Measurements from ENCODE around the gene RBMS3. TPM values are rescaled to one million over a fixed set of nuclear protein-coding genes. Genes with fewer than 3 reads are reported as not detected.
"Not testable (repeated sequence)": the region's sequence is repeated elsewhere in the genome, so short reads cannot be mapped to it uniquely, and the experiment has no call there.

Gene RBMS3
- total RNA-seq, 1 donor from 2014 or later, result 70.0 TPM

DNA sequence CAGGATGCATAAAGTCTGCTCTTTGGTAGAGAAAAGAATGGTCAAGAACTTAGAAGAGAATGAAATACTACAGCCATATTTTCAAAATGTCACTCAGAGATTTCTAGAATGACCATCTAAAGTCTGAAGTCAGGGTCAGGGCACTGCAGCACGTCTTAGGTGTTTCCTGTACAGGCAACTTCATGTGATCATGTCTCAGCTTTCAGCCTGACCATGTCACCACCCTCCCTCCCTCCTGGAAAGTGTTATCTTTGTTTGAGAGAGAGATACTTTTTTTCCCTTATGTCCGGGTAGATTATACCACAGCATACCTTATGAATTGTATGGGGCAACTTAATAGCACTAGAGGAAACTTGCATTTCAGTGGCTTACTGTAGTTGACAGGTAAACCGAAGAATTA lies 767.6 kb downstream of the RBMS3 start:
- Histone ChIP-seq H3K27me3 (no peaks in the 10 kb centered on the region), H3K27ac (no peak overlapping the region), H3K4me1 (no peaks in the 10 kb centered on the region), H3K36me3 (no peaks in the 10 kb centered on the region), H3K9me3 (no peaks in the 10 kb centered on the region), H3K4me3 (no peak overlapping the region)
- DNase-seq (ENCODE audit: extremely low spot score in 2 of 2), result no peak
- TF ChIP-seq POLR2AphosphoS5 (IDR thresholded peaks at IDR 0.05; ENCODE audit: insufficient read depth in 1 of 2, low read depth in 1 of 2), result no peak
- TF ChIP-seq POLR2A (IDR thresholded peaks at IDR 0.05), result no peak
- TF ChIP-seq CTCF (IDR thresholded peaks at IDR 0.05), result no peak
- intact Hi-C loops (cut with DNase I), result loop anchor here (10.0 kb wide), 1 partner anchor 56 kb away; no protein-coding TSS in a partner anchor

GRCh38 chr3:30050116-30050515 lies 769.2 kb downstream of the RBMS3 start:
- H3K27ac ChIP-seq; H3K4me3 ChIP-seq; H3K4me1 ChIP-seq; H3K9me3 ChIP-seq; intact Hi-C loops (cut with DNase I); DNase-seq (ENCODE audit: extremely low spot score in 2 of 2); H3K27me3 ChIP-seq; H3K36me3 ChIP-seq: not testable (repeated sequence)

GRCh38 chr3:30059240-30059639 lies 778.4 kb downstream of the RBMS3 start:
- Histone ChIP-seq H3K4me1 (no peaks in the 10 kb centered on the region), H3K9me3 (no peaks in the 10 kb centered on the region), H3K27ac (no peak overlapping the region), H3K36me3 (no peaks in the 10 kb centered on the region), H3K4me3 (no peak overlapping the region), H3K27me3 (no peaks in the 10 kb centered on the region)
- TF ChIP-seq CTCF (IDR thresholded peaks at IDR 0.05) (no peak), POLR2AphosphoS5 (IDR thresholded peaks at IDR 0.05; ENCODE audit: insufficient read depth in 1 of 2, low read depth in 1 of 2) (no peak), POLR2A (IDR thresholded peaks at IDR 0.05) (no peak)
- DNase-seq (ENCODE audit: extremely low spot score in 2 of 2), result no peak
- intact Hi-C loops (cut with DNase I), result no loop called here

Small RNA genes lying within 50 kb of the gene (small RNA-seq; reads per million reads assigned to genes)
- not detected for gene MTND4LP9

Data from vagina (tissue), 2 donors.